Astrocyte (in vitro differentiated cells and primary cell): ENCODE data around the gene GPR158.

Source experiments
- CTCF ChIP-seq: IDR thresholded peaks from 2 replicates; pipeline ENCODE4 v1.5.1; 2011; ENCODE audit warnings: low read depth, mild to moderate bottlenecking, inconsistent platforms, low read length, moderate library complexity; ENCODE audit not compliant: insufficient read depth
- EZH2 ChIP-seq: IDR thresholded peaks from 2 replicates; pipeline ENCODE4 v1.6.1; 2012; ENCODE audit warnings: mild to moderate bottlenecking, low read length, inconsistent platforms; ENCODE audit not compliant: insufficient read depth

- TF ChIP-seq CTCF (no peak), EZH2 (no peak)
These were observed 425.9 kb downstream of the GPR158 start for GRCh38 chr10:25600651-25601050.
